HG03439 (cell line): ENCODE results near the gene CCL20.
A peak's percentile ranks its signal among the peaks of the same experiment; 100 is the strongest.
"Not testable (repeated sequence)": the region's sequence is repeated elsewhere in the genome, so short reads cannot be mapped to it uniquely, and the experiment has no call there.

Experiments used
- ATAC-seq: cut with Tn5 transposase; IDR thresholded peaks from one replicate; pipeline ENCODE4 v1.9.1; 2021; ENCODE audit warnings: mild to moderate bottlenecking, moderate library complexity; ENCODE audit not compliant: unreplicated experiment

CCL20 gene

GRCh38 chr2:227813562-227814353 is at the start of gene CCL20:
TSS of gene CCL20 (plus strand) at chr2:227813842. CDS start at chr2:227813912, 70 bp downstream.
- no peak for ATAC-seq

- peak; percentile 15 for ATAC-seq
These were observed 47.8 kb upstream of the CCL20 start for GRCh38 chr2:227765788-227766372.

- peak; percentile 99 for ATAC-seq
These were observed 47.2 kb upstream of the CCL20 start for GRCh38 chr2:227766373-227766883.

- no peak for ATAC-seq
These were observed 45.8 kb upstream of the CCL20 start for GRCh38 chr2:227767830-227768229.

GRCh38 chr2:227772197-227772661 is 41.4 kb upstream of the CCL20 start:
- ATAC-seq: no peak

GRCh38 chr2:227772932-227773331 is 40.7 kb upstream of the CCL20 start:
- ATAC-seq: no peak

GRCh38 chr2:227774011-227774624 is 39.5 kb upstream of the CCL20 start:
- no peak for ATAC-seq

GRCh38 chr2:227774895-227775842 is 38.5 kb upstream of the CCL20 start:
- no peak for ATAC-seq

- no peak for ATAC-seq
These were observed 32.5 kb upstream of the CCL20 start for GRCh38 chr2:227780981-227781615.

- ATAC-seq: no peak
These were observed 31.8 kb upstream of the CCL20 start for GRCh38 chr2:227781841-227782240.

- peak; percentile 59 for ATAC-seq
These were observed 30.8 kb upstream of the CCL20 start for GRCh38 chr2:227782804-227783203.

GRCh38 chr2:227783404-227784138 is 30.1 kb upstream of the CCL20 start:
- ATAC-seq: peak; percentile 98

GRCh38 chr2:227785293-227785692 is 28.3 kb upstream of the CCL20 start:
- ATAC-seq: no peak

GRCh38 chr2:227788561-227789018 is 25.1 kb upstream of the CCL20 start:
- ATAC-seq: no peak

GRCh38 chr2:227789803-227790202 is 23.8 kb upstream of the CCL20 start:
- ATAC-seq: no peak

GRCh38 chr2:227793148-227793712 is 20.4 kb upstream of the CCL20 start:
- ATAC-seq: no peak

- ATAC-seq: no peak
These were observed 17.5 kb upstream of the CCL20 start for GRCh38 chr2:227796045-227796711.

GRCh38 chr2:227796768-227797167 is 16.9 kb upstream of the CCL20 start:
- ATAC-seq: not testable (repeated sequence)
